ENCODE measurements around the gene DLG3. TPM values are rescaled to one million over a fixed set of nuclear protein-coding genes. Genes with fewer than 3 reads are reported as not detected.

DLG3 gene
- total RNA-seq, 1 donor from 2014 or later = 10.3 TPM

- H3K36me3 Mint-ChIP-seq (ENCODE audit: low read depth, unreplicated experiment) = peaks cover 18% of the 10 kb centered on the region
These were observed 51.9 kb downstream of the DLG3 start for GRCh38 chrX:70496491-70496890.

GRCh38 chrX:70497026-70497425 lies 52.4 kb downstream of the DLG3 start:
- H3K36me3 Mint-ChIP-seq (ENCODE audit: low read depth, unreplicated experiment) = peaks cover 15% of the 10 kb centered on the region
- no peaks in the 10 kb centered on the region for H3K4me1 Mint-ChIP-seq (ENCODE audit: unreplicated experiment)
- no peak overlapping the region for H3K27ac Mint-ChIP-seq (ENCODE audit: unreplicated experiment)
- H3K4me3 Mint-ChIP-seq (ENCODE audit: unreplicated experiment) = no peak overlapping the region
- H3K27me3 Mint-ChIP-seq (ENCODE audit: unreplicated experiment) = peaks cover 4% of the 10 kb centered on the region
- no peaks in the 10 kb centered on the region for H3K9me3 Mint-ChIP-seq (ENCODE audit: unreplicated experiment)
- no peak for DNase-seq (ENCODE audit: low spot score)
- TF ChIP-seq CTCF (IDR thresholded peaks at IDR 0.05; ENCODE audit: unreplicated experiment) = no peak

More at GRCh38 chrX:70496491-70496890, 51.9 kb downstream of the DLG3 start:
- Mint-ChIP-seq H3K4me3 (ENCODE audit: unreplicated experiment) (no peak overlapping the region), H3K27me3 (ENCODE audit: unreplicated experiment) (peaks cover 4% of the 10 kb centered on the region), H3K4me1 (ENCODE audit: unreplicated experiment) (no peaks in the 10 kb centered on the region), H3K9me3 (ENCODE audit: unreplicated experiment) (no peaks in the 10 kb centered on the region), H3K27ac (ENCODE audit: unreplicated experiment) (no peak overlapping the region)
- no peak for TF ChIP-seq CTCF (IDR thresholded peaks at IDR 0.05; ENCODE audit: unreplicated experiment)
- DNase-seq (ENCODE audit: low spot score) = no peak

GRCh38 chrX:70498129-70498528 lies 53.5 kb downstream of the DLG3 start:
- Mint-ChIP-seq H3K9me3 (ENCODE audit: unreplicated experiment) (no peaks in the 10 kb centered on the region), H3K27ac (ENCODE audit: unreplicated experiment) (no peak overlapping the region), H3K4me3 (ENCODE audit: unreplicated experiment) (peak overlapping the region; percentile 49), H3K4me1 (ENCODE audit: unreplicated experiment) (no peaks in the 10 kb centered on the region), H3K27me3 (ENCODE audit: unreplicated experiment) (peaks cover 4% of the 10 kb centered on the region), H3K36me3 (ENCODE audit: low read depth, unreplicated experiment) (peaks cover 14% of the 10 kb centered on the region)
- no peak for DNase-seq (ENCODE audit: low spot score)
- TF ChIP-seq CTCF (IDR thresholded peaks at IDR 0.05; ENCODE audit: unreplicated experiment) = no peak

- H3K27ac Mint-ChIP-seq (ENCODE audit: unreplicated experiment) = no peak overlapping the region
These were observed 56.2 kb downstream of the DLG3 start for GRCh38 chrX:70500826-70501225.

More at GRCh38 chrX:70500826-70501225, 56.2 kb downstream of the DLG3 start:
- peaks cover 4% of the 10 kb centered on the region for H3K27me3 Mint-ChIP-seq (ENCODE audit: unreplicated experiment)
- H3K4me1 Mint-ChIP-seq (ENCODE audit: unreplicated experiment) = no peaks in the 10 kb centered on the region
- TF ChIP-seq CTCF (IDR thresholded peaks at IDR 0.05; ENCODE audit: unreplicated experiment) = no peak
- peaks cover 12% of the 10 kb centered on the region for H3K36me3 Mint-ChIP-seq (ENCODE audit: low read depth, unreplicated experiment)
- DNase-seq (ENCODE audit: low spot score) = no peak
- H3K4me3 Mint-ChIP-seq (ENCODE audit: unreplicated experiment) = no peak overlapping the region
- H3K9me3 Mint-ChIP-seq (ENCODE audit: unreplicated experiment) = no peaks in the 10 kb centered on the region

All from endothelial cell (in vitro differentiated cells).